ENCODE results near the gene SLCO1B1. TPM values are rescaled to one million over a fixed set of nuclear protein-coding genes. Genes with fewer than 3 reads are reported as not detected.
"Not testable (repeated sequence)": the region's sequence is repeated elsewhere in the genome, so short reads cannot be mapped to it uniquely, and the experiment has no call there.

Gene SLCO1B1, protein sequence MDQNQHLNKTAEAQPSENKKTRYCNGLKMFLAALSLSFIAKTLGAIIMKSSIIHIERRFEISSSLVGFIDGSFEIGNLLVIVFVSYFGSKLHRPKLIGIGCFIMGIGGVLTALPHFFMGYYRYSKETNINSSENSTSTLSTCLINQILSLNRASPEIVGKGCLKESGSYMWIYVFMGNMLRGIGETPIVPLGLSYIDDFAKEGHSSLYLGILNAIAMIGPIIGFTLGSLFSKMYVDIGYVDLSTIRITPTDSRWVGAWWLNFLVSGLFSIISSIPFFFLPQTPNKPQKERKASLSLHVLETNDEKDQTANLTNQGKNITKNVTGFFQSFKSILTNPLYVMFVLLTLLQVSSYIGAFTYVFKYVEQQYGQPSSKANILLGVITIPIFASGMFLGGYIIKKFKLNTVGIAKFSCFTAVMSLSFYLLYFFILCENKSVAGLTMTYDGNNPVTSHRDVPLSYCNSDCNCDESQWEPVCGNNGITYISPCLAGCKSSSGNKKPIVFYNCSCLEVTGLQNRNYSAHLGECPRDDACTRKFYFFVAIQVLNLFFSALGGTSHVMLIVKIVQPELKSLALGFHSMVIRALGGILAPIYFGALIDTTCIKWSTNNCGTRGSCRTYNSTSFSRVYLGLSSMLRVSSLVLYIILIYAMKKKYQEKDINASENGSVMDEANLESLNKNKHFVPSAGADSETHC
- 0.18 and 0.51 TPM in 2 replicates for total RNA-seq (2022)
- Bru-seq, nascent RNA, result percentile 16 among the genes with signal in this experiment
- percentile 21 among the genes with signal in this experiment for BruChase-seq, experiment 1, labeled RNA remaining after a 2-hour chase
- BruChase-seq, experiment 2, labeled RNA remaining after a 6-hour chase, result percentile 18 among the genes with signal in this experiment
- long read RNA-seq, partial matches to known transcripts, result 1 of 2 reads
- long read RNA-seq, other reads (novel, unspliced or antisense), result 1 of 2 reads

DNA sequence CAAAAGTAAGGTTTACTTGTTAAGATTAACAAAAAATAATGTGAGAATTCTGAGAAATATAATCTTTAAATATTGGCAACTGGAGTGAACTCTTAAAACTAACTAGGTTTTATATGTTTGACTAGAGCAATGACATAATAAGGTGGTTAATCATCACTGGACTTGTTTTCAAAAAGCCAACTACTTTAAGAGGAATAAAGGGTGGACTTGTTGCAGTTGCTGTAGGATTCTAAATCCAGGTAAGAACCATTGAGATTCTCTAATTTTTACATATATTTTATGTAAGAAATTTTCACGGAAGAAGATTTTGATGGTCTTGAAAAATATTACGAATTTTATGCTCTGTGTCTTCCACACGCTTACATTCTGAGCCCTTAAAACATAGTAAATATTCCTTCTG is at the start of gene SLCO1B1:
Gene SLCO1B1, plus strand, starts transcription at position 197 of the 400 bp plus-strand sequence. CDS start 10,381 bp downstream, outside the sequence.
- no peak within 1 kb of the TSS for H3K27ac Mint-ChIP-seq (ENCODE audit: unreplicated experiment)
- no peak within 1 kb of the TSS for H3K4me3 Mint-ChIP-seq (ENCODE audit: unreplicated experiment)
- peaks cover under 1% of the 10 kb centered on the region for H3K9me3 Mint-ChIP-seq (ENCODE audit: unreplicated experiment)
- intact Hi-C loops (cut with micrococcal nuclease; ENCODE audit: unreplicated experiment), result no loop called here
- ChIA-PET POLR2A (no interaction called here), CTCF (no interaction called here)
- 0 out of 2 replicates have a peak, but pooled peaks cover 2% of the 10 kb centered on the region for H3K9me3 ChIP-seq
- TF ChIP-seq CTCF (IDR thresholded peaks at IDR 0.05; ENCODE audit: insufficient read depth in 1 of 2, low read depth in 1 of 2, low read length in 1 of 2, severe bottlenecking in 1 of 2, unreplicated experiment in 1 of 2), result no peak
- no peaks in the 10 kb centered on the region for H3K36me3 Mint-ChIP-seq (ENCODE audit: insufficient read depth, unreplicated experiment)
- H3K4me1 ChIP-seq, result no peaks in the 10 kb centered on the region
- H3K36me3 ChIP-seq (ENCODE audit: control insufficient read depth, insufficient read depth, low read length), result no peaks in the 10 kb centered on the region
- H3K4me3 ChIP-seq (ENCODE audit: low read depth, low read length), result no peak within 1 kb of the TSS
- BruUV-seq (replicated peaks), result no TSS peak
- DNase-seq, result no peak
- H3K27me3 ChIP-seq (replicated peaks; ENCODE audit: control insufficient read depth, insufficient read depth, low read length), result no peaks in the 10 kb centered on the region
- no peaks in the 10 kb centered on the region for H3K4me1 Mint-ChIP-seq (ENCODE audit: low read depth, unreplicated experiment)
- no peaks in the 10 kb centered on the region for H3K27me3 Mint-ChIP-seq (ENCODE audit: insufficient read depth, unreplicated experiment)

GRCh38 chr12:21084753-21085152 is 46.2 kb upstream of the SLCO1B1 start:
- H3K9me3 ChIP-seq; H3K36me3 ChIP-seq (ENCODE audit: control insufficient read depth, insufficient read depth, low read length); H3K27me3 ChIP-seq (replicated peaks; ENCODE audit: control insufficient read depth, insufficient read depth, low read length); DNase-seq; H3K36me3 Mint-ChIP-seq (ENCODE audit: insufficient read depth, unreplicated experiment); POLR2A ChIA-PET; H3K27ac Mint-ChIP-seq (ENCODE audit: unreplicated experiment); intact Hi-C loops (cut with micrococcal nuclease; ENCODE audit: unreplicated experiment); H3K27me3 Mint-ChIP-seq (ENCODE audit: insufficient read depth, unreplicated experiment); CTCF ChIA-PET; BruUV-seq (replicated peaks); H3K4me1 ChIP-seq; H3K9me3 Mint-ChIP-seq (ENCODE audit: unreplicated experiment); H3K4me3 ChIP-seq (ENCODE audit: low read depth, low read length); H3K4me3 Mint-ChIP-seq (ENCODE audit: unreplicated experiment); H3K4me1 Mint-ChIP-seq (ENCODE audit: low read depth, unreplicated experiment): not testable (repeated sequence)

DNA sequence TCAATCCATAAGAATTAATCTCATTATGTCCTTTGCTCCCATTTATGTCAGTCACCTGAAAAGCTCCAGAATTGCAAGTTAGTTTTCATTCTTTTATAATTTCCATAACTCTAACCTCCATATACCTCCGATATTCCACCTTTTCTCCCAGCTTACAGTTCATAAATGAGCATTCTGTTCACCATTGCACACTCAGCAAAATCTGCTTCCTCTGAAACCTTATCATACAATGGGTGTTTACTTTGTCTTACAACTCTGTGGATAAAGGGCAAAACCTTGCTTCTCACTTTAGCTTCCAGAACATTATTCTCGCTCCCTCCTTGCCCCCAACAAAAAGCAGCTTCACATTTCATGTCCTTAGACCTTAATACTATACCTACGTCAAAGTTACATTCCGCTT is 19.3 kb upstream of the SLCO1B1 start:
- no peaks in the 10 kb centered on the region for H3K9me3 Mint-ChIP-seq (ENCODE audit: unreplicated experiment)
- H3K27ac Mint-ChIP-seq (ENCODE audit: unreplicated experiment), result no peak overlapping the region
- no TSS peak for BruUV-seq (replicated peaks)
- Histone ChIP-seq H3K36me3 (ENCODE audit: control insufficient read depth, insufficient read depth, low read length) (no peaks in the 10 kb centered on the region), H3K4me1 (no peaks in the 10 kb centered on the region), H3K9me3 (no peaks in the 10 kb centered on the region), H3K4me3 (ENCODE audit: low read depth, low read length) (no peak overlapping the region), H3K27me3 (replicated peaks; ENCODE audit: control insufficient read depth, insufficient read depth, low read length) (no peaks in the 10 kb centered on the region)
- TF ChIP-seq CTCF (IDR thresholded peaks at IDR 0.05; ENCODE audit: insufficient read depth in 1 of 2, low read depth in 1 of 2, low read length in 1 of 2, severe bottlenecking in 1 of 2, unreplicated experiment in 1 of 2), result no peak
- intact Hi-C loops (cut with micrococcal nuclease; ENCODE audit: unreplicated experiment), result no loop called here
- H3K4me3 Mint-ChIP-seq (ENCODE audit: unreplicated experiment), result no peak overlapping the region
- H3K4me1 Mint-ChIP-seq (ENCODE audit: low read depth, unreplicated experiment), result no peaks in the 10 kb centered on the region
- no peak for DNase-seq
- H3K27me3 Mint-ChIP-seq (ENCODE audit: insufficient read depth, unreplicated experiment), result no peaks in the 10 kb centered on the region
- ChIA-PET CTCF (no interaction called here), POLR2A (no interaction called here)
- no peaks in the 10 kb centered on the region for H3K36me3 Mint-ChIP-seq (ENCODE audit: insufficient read depth, unreplicated experiment)

Measured in Caco-2 (cell line).